Fibroblast of lung (primary cell): ENCODE data around the gene MAP4K3. TPM values are rescaled to one million over a fixed set of nuclear protein-coding genes. Genes with fewer than 3 reads are reported as not detected.
"Not testable (repeated sequence)": the region's sequence is repeated elsewhere in the genome, so short reads cannot be mapped to it uniquely, and the experiment has no call there.

Source experiments
- DNase-seq, 2 donors: peaks; one replicate each; pipeline versions ENCODE4 v3.0.0 to v3.0.0-alpha.2; 2010; ENCODE audit warnings: low read depth in 2 of 2
- H2AFZ ChIP-seq: 2 replicates; pipeline ENCODE4 v1.5.1; 2012; ENCODE audit warnings: low read length, control low read depth, inconsistent platforms
- H3K27ac ChIP-seq: 2 replicates; pipeline ENCODE4 v1.5.1; 2011; ENCODE audit warnings: low read length, control low read depth; ENCODE audit not compliant: insufficient read depth
- H3K27me3 ChIP-seq: 2 replicates; pipeline ENCODE4 v1.5.1; 2011; ENCODE audit warnings: mild to moderate bottlenecking, low read length; ENCODE audit not compliant: control insufficient read depth, insufficient read depth
- H3K36me3 ChIP-seq: 2 replicates; pipeline ENCODE4 v1.5.1; 2011; ENCODE audit warnings: low read length; ENCODE audit not compliant: control insufficient read depth, insufficient read depth
- H3K4me1 ChIP-seq: 2 replicates; pipeline ENCODE4 v1.5.1; 2011; ENCODE audit warnings: low read length; ENCODE audit not compliant: control insufficient read depth, insufficient read depth; ENCODE audit errors: extremely low read depth
- H3K4me2 ChIP-seq: 2 replicates; pipeline ENCODE4 v1.5.1; 2011; ENCODE audit warnings: low read length, control low read depth; ENCODE audit not compliant: insufficient read depth; ENCODE audit errors: extremely low read depth
- H3K4me3 ChIP-seq, 4 experiments: fragments of 200-600 bp in 1 of 4; sonication (generic) in 1 of 4; replicated peaks in 1 of 4; 2 replicates each; pipeline ENCODE4 v1.5.1; 2011 to 2016; ENCODE audit warnings: low read length in 4 of 4, low read depth in 3 of 4, mild to moderate bottlenecking in 3 of 4, control low read depth in 2 of 4, inconsistent platforms in 1 of 4, mixed read lengths in 1 of 4; ENCODE audit not compliant: insufficient read depth in 1 of 4; ENCODE audit errors: control extremely low read depth in 1 of 4
- H3K79me2 ChIP-seq: 2 replicates; pipeline ENCODE4 v1.5.1; 2012; ENCODE audit warnings: mild to moderate bottlenecking, low read length, inconsistent platforms; ENCODE audit not compliant: control insufficient read depth, insufficient read depth
- H3K9ac ChIP-seq: 2 replicates; pipeline ENCODE4 v1.5.1; 2011; ENCODE audit warnings: mild to moderate bottlenecking, low read length, control low read depth; ENCODE audit not compliant: insufficient read depth
- H3K9me3 ChIP-seq: 2 replicates; pipeline ENCODE4 v1.5.1; 2012; ENCODE audit warnings: low read depth, low read length; ENCODE audit not compliant: control insufficient read depth, insufficient read depth
- H4K20me1 ChIP-seq: 2 replicates; pipeline ENCODE4 v1.5.1; 2011; ENCODE audit warnings: low read length; ENCODE audit not compliant: control insufficient read depth, insufficient read depth; ENCODE audit errors: extremely low read depth
- EZH2 ChIP-seq: IDR thresholded peaks from 2 replicates; pipeline ENCODE4 v1.5.1; 2012; ENCODE audit warnings: low read length, control low read depth, mild to moderate bottlenecking; ENCODE audit errors: missing control alignments
- polyA plus RNA-seq, 2 donors: library from polyadenylated mRNA; depleted of rRNA in 1 of 2; stranded (reverse) in 1 of 2; unstranded in 1 of 2; fragments of >200 nt; gene quantifications; 2 replicates each; pipeline ENCODE4 v1.2.1, GENCODE V29; 2011 to 2012; ENCODE audit warnings: missing spikeins in 1 of 2
- total RNA-seq: library from RNA; depleted of rRNA; stranded (reverse); fragments of >200 nt; gene quantifications from 2 replicates; pipeline ENCODE4 v1.2.1, GENCODE V29; 2014
- TF ChIP-seq, protein P1 (sequence below), 2 donors: IDR thresholded peaks in 1 of 2; conservative IDR thresholded peaks in 1 of 2; 1 replicate in 1 of 2; 2 replicates in 1 of 2; pipeline ENCODE4 v1.5.1; 2011 to 2012; ENCODE audit warnings: low read length in 2 of 2, control low read depth in 1 of 2, inconsistent platforms in 1 of 2, low read depth in 1 of 2, mild to moderate bottlenecking in 1 of 2

The MAP4K3 gene
- total and polyA plus RNA-seq, 2 donors (not counting 1 experiment from before 2014, with no cell fraction given): 40.8 to 75.7 TPM

DNA sequence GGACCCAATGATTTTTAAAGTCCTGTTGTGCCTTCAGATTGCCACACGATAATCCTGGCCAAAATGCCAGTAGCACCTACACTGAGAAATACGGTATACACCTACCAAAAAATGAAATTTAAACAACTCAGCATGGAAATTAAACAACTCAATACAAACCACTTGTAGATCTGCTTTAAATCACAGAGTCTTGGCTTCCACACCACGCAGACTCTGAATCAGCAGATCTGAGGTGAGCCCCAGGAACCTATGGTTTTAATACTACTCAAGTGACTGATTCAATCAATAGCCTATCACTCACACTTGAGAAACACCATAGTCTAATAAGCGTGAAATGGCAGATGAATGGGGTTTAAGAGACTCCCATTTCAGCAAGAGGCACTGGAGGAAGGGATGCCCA, 46.9 kb downstream of the MAP4K3 start:
- H2AFZ ChIP-seq: no peak overlapping the region
- no peak overlapping the region for H3K9ac ChIP-seq
- H3K9me3 ChIP-seq: no peaks in the 10 kb centered on the region
- no peaks in the 10 kb centered on the region for H3K27me3 ChIP-seq
- DNase-seq: no peak
- no peak overlapping the region for H3K4me2 ChIP-seq
- H3K36me3 ChIP-seq: no peaks in the 10 kb centered on the region
- no peak overlapping the region for H3K4me3 ChIP-seq
- peaks cover 90% of the 10 kb centered on the region for H3K79me2 ChIP-seq
- TF ChIP-seq EZH2: no peak
- TF ChIP-seq, protein P1, sequence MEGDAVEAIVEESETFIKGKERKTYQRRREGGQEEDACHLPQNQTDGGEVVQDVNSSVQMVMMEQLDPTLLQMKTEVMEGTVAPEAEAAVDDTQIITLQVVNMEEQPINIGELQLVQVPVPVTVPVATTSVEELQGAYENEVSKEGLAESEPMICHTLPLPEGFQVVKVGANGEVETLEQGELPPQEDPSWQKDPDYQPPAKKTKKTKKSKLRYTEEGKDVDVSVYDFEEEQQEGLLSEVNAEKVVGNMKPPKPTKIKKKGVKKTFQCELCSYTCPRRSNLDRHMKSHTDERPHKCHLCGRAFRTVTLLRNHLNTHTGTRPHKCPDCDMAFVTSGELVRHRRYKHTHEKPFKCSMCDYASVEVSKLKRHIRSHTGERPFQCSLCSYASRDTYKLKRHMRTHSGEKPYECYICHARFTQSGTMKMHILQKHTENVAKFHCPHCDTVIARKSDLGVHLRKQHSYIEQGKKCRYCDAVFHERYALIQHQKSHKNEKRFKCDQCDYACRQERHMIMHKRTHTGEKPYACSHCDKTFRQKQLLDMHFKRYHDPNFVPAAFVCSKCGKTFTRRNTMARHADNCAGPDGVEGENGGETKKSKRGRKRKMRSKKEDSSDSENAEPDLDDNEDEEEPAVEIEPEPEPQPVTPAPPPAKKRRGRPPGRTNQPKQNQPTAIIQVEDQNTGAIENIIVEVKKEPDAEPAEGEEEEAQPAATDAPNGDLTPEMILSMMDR (conservative IDR thresholded peaks at IDR 0.05 in 1 of 2, IDR thresholded peaks at IDR 0.05 in 1 of 2; ENCODE audit: low read depth in 1 of 2, low read length in 2 of 2): no peak
- no peak overlapping the region for H3K27ac ChIP-seq
- H3K4me1 ChIP-seq: peaks cover 2% of the 10 kb centered on the region
- no peaks in the 10 kb centered on the region for H4K20me1 ChIP-seq

DNA sequence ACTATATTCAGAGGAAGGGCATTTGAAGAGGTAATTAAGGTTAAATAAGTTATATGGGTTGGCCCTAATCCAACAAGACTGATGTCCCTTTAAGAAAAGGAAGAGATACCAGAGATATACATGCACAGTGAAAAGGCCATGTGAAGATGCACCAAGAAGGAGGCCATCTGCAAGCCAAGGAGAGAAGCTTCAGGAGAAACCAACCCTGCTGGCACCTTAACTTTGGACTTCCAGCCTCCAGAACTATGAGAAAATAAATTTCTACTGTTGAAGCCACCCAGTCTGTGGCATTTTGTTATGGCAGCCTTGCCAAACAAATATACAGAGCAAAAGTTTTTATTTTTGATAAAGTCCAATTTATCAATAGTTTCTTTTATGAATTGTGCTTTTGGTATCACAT, 51.0 kb downstream of the MAP4K3 start:
- H2AFZ ChIP-seq: no peak overlapping the region
- no peaks in the 10 kb centered on the region for H3K27me3 ChIP-seq
- no peak for DNase-seq
- no peak overlapping the region for H3K9ac ChIP-seq
- H4K20me1 ChIP-seq: no peaks in the 10 kb centered on the region
- H3K36me3 ChIP-seq: no peaks in the 10 kb centered on the region
- peaks cover 2% of the 10 kb centered on the region for H3K4me1 ChIP-seq
- H3K79me2 ChIP-seq: peaks cover 88% of the 10 kb centered on the region
- TF ChIP-seq, protein P1 (conservative IDR thresholded peaks at IDR 0.05 in 1 of 2, IDR thresholded peaks at IDR 0.05 in 1 of 2; ENCODE audit: low read depth in 1 of 2, low read length in 2 of 2): no peak
- no peak for TF ChIP-seq EZH2
- no peak overlapping the region for H3K27ac ChIP-seq
- H3K9me3 ChIP-seq: no peaks in the 10 kb centered on the region
- H3K4me2 ChIP-seq: no peak overlapping the region
- no peak overlapping the region for H3K4me3 ChIP-seq

DNA sequence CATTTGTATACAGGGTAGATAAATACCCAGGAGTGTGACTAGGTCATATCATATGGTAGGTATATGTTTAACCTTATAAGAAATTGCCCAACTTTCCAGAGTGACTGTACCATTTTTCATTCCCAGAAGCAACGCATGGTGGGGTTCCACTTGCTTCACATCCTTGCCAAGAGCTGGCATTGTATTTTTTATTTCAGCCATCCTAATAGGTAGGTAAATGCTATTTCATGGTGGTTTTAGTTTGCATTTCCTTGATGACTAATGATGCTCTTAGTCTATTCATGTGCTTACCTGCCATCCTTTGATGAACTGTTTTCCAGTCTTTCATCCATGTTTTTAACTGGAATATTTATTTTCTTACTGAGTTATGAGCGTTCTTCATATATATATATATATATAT, 51.9 kb downstream of the MAP4K3 start:
- no peaks in the 10 kb centered on the region for H3K36me3 ChIP-seq
- H3K9me3 ChIP-seq: no peaks in the 10 kb centered on the region
- no peak overlapping the region for H2AFZ ChIP-seq
- no peak overlapping the region for H3K9ac ChIP-seq
- peaks cover 89% of the 10 kb centered on the region for H3K79me2 ChIP-seq
- TF ChIP-seq EZH2: no peak
- no peak overlapping the region for H3K4me2 ChIP-seq
- no peak overlapping the region for H3K4me3 ChIP-seq
- peaks cover 6% of the 10 kb centered on the region for H3K4me1 ChIP-seq
- H3K27ac ChIP-seq: no peak overlapping the region
- H3K27me3 ChIP-seq: no peaks in the 10 kb centered on the region
- no peaks in the 10 kb centered on the region for H4K20me1 ChIP-seq
- no peak for DNase-seq

DNA sequence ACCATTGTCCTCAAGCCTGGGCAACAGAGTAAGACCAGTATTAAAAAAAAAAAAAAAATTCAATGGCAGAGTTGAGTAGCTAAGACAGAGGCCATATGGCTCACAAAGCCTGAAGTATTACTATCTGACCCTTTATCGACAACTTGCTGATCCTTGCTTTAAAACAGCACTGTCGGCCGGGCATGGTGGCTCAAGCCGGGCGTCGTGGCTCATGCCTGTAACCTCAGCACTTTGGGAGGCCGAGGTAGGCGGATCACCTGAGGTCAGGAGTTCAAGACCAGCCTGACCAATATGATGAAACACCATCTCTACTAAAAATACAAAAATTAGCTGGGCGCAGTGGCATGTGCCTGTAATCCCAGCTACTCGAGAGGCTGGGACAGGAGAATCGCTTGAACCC, 53.0 kb downstream of the MAP4K3 start:
- H3K27me3 ChIP-seq, H3K9me3 ChIP-seq, H3K4me3 ChIP-seq, H3K4me1 ChIP-seq, DNase-seq, H3K9ac ChIP-seq, H3K4me2 ChIP-seq, H4K20me1 ChIP-seq, H2AFZ ChIP-seq, H3K27ac ChIP-seq, H3K36me3 ChIP-seq: not testable (repeated sequence)
- peaks cover 86% of the 10 kb centered on the region for H3K79me2 ChIP-seq
